ENCODE results near the gene TMEM52B. TPM values are rescaled to one million over a fixed set of nuclear protein-coding genes. Genes with fewer than 3 reads are reported as not detected.

TMEM52B gene
- total RNA-seq, 4 donors from 2014 or later: 0.16 TPM; not detected in 3

GRCh38 chr12:10170216-10170615 is 8.6 kb upstream of the TMEM52B start:
- Histone ChIP-seq H3K4me1 (peaks cover 2% of the 10 kb centered on the region), H3K9me3 (no peaks in the 10 kb centered on the region), H3K27me3 (no peaks in the 10 kb centered on the region), H3K4me3 (no peak overlapping the region), H3K36me3 (no peaks in the 10 kb centered on the region), H3K27ac (no peak overlapping the region)
- WGBS: 79% methylated on average over 5 of the region's 5 CpGs
- TF ChIP-seq, protein P1, sequence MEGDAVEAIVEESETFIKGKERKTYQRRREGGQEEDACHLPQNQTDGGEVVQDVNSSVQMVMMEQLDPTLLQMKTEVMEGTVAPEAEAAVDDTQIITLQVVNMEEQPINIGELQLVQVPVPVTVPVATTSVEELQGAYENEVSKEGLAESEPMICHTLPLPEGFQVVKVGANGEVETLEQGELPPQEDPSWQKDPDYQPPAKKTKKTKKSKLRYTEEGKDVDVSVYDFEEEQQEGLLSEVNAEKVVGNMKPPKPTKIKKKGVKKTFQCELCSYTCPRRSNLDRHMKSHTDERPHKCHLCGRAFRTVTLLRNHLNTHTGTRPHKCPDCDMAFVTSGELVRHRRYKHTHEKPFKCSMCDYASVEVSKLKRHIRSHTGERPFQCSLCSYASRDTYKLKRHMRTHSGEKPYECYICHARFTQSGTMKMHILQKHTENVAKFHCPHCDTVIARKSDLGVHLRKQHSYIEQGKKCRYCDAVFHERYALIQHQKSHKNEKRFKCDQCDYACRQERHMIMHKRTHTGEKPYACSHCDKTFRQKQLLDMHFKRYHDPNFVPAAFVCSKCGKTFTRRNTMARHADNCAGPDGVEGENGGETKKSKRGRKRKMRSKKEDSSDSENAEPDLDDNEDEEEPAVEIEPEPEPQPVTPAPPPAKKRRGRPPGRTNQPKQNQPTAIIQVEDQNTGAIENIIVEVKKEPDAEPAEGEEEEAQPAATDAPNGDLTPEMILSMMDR (IDR thresholded peaks at IDR 0.05): no peak
- no peak for TF ChIP-seq POLR2A (IDR thresholded peaks at IDR 0.05)
- no peak for TF ChIP-seq POLR2AphosphoS5 (IDR thresholded peaks at IDR 0.05)
- no peak for TF ChIP-seq EP300 (IDR thresholded peaks at IDR 0.05)
- no peak for DNase-seq (ENCODE audit: low spot score in 2 of 2)

DNA sequence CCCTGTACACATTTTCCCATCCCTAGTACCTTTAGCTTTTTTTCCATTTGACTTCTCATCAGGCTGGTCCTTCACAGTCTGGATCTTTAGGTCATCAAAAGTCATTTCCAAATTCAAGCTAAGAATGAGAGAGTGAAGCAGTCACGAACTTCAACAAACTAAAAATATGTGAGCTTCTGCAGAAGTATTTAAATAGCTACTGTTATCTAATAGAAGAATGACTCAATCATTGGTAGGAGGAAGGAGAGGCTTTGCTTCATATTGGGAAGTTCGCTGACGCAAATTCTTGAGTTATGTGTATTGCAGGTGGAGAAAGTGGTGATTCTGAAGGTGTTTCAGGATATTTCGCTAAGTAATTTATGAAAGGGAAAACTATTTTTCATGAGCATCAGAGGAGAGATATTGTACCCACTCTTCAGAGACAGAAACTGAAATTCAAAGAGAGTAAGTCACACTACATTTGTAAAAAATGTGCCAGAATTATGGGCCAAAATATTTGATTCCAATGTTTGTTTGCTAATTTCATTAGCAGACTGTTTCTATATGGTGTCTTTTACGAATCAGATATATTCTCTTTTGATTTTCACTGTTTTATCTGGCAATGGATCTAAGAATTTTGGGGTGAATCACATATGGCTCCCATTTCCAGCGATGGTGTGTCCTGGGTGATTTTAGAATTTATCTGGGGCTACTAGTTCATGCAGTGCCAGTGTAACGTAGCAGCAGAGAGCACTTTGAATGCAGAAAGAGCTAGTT is 6.7 kb upstream of the TMEM52B start, which contains the start of gene OLR1:
TSS of gene OLR1 (minus strand) at position 160 of the 756 bp plus-strand sequence. CDS start at position 105, 55 bp downstream.
- no peak for DNase-seq (ENCODE audit: low spot score in 2 of 2)
- no peaks in the 10 kb centered on the region for H3K36me3 ChIP-seq
- H3K27me3 ChIP-seq: no peaks in the 10 kb centered on the region
- no peaks in the 10 kb centered on the region for H3K9me3 ChIP-seq
- H3K4me1 ChIP-seq: peaks cover 11% of the 10 kb centered on the region
- no peak within 1 kb of the TSS for H3K4me3 ChIP-seq
- 73% methylated on average over 7 of the region's 7 CpGs for WGBS
- no peak within 1 kb of the TSS for H3K27ac ChIP-seq
- no peak for TF ChIP-seq POLR2AphosphoS5 (IDR thresholded peaks at IDR 0.05)

- Histone ChIP-seq H3K27me3 (peaks cover 4% of the 10 kb centered on the region), H3K9me3 (no peaks in the 10 kb centered on the region), H3K4me3 (no peak overlapping the region), H3K27ac (peak overlapping the region; percentile 48), H3K36me3 (no peaks in the 10 kb centered on the region), H3K4me1 (peaks cover 11% of the 10 kb centered on the region)
- WGBS: 79% methylated on average over 2 of the region's 2 CpGs
- DNase-seq (ENCODE audit: low spot score in 2 of 2): no peak
- TF ChIP-seq POLR2A (IDR thresholded peaks at IDR 0.05) (no peak), EP300 (IDR thresholded peaks at IDR 0.05) (no peak), POLR2AphosphoS5 (IDR thresholded peaks at IDR 0.05) (no peak)
- TF ChIP-seq, protein P1 (IDR thresholded peaks at IDR 0.05): no peak
These were observed 3.7 kb upstream of the TMEM52B start for GRCh38 chr12:10174986-10175614.

DNA sequence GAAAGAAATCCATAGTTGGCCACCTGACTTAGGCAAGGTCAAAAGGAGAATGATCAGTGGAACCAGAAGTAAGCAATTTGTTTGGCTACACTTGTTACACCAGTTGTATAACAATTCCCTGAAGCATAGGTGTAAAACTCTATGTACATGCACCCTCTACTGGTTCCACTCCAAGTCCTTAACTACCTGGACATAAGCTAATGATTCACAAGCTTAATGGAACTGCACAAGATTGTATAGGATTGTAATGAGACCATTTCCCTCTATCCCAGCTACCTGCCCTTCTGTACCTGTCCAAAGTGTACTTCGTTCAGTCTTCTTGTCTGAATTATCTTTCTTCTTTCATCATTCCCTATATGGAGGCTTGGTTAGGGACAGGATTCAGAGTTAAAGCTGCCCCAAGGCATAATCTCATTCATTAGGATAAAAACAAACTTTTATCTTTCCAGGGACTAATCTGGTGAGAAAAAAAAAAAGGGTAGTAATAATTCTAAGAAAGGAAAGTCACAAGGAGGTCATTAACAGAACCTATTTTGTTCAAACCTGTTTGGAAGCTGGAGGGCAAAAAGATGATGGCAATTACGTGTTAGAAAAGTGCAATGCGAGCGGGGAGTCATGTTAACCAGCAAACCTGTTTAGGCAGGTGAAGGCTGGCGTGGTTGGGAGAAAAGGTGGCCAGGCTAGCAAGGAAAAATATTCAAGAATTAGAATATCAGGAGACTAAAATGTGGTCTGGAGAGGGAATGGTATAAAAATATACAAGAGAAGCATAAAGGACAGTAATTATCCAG is 2.8 kb upstream of the TMEM52B start:
- no peak for DNase-seq (ENCODE audit: low spot score in 2 of 2)
- no peaks in the 10 kb centered on the region for H3K36me3 ChIP-seq
- H3K27me3 ChIP-seq: peaks cover 4% of the 10 kb centered on the region
- peak overlapping the region; percentile 48 for H3K27ac ChIP-seq
- 43% methylated on average over 5 of the region's 5 CpGs for WGBS
- peaks cover 11% of the 10 kb centered on the region for H3K4me1 ChIP-seq
- TF ChIP-seq POLR2AphosphoS5 (IDR thresholded peaks at IDR 0.05): peak in 1 of 3 donors; percentile 20
- TF ChIP-seq POLR2A (IDR thresholded peaks at IDR 0.05): no peak
- no peaks in the 10 kb centered on the region for H3K9me3 ChIP-seq
- H3K4me3 ChIP-seq: no peak overlapping the region

- Histone ChIP-seq H3K4me1 (peaks cover 14% of the 10 kb centered on the region), H3K27ac (no peak overlapping the region), H3K36me3 (no peaks in the 10 kb centered on the region), H3K27me3 (peaks cover 4% of the 10 kb centered on the region), H3K4me3 (no peak overlapping the region), H3K9me3 (no peaks in the 10 kb centered on the region)
- WGBS: 52% methylated on average over 5 of the region's 5 CpGs
- DNase-seq (ENCODE audit: low spot score in 2 of 2): no peak
- TF ChIP-seq POLR2AphosphoS5 (IDR thresholded peaks at IDR 0.05) (no peak), POLR2A (IDR thresholded peaks at IDR 0.05) (no peak), EP300 (IDR thresholded peaks at IDR 0.05) (no peak)
- TF ChIP-seq, protein P1 (IDR thresholded peaks at IDR 0.05): no peak
These were observed 947 bp downstream of the TMEM52B start for GRCh38 chr12:10179776-10180181.

All from suprapubic skin (tissue), 4 donors.